ENCODE data around the gene DDX31.

Gene DDX31

DNA sequence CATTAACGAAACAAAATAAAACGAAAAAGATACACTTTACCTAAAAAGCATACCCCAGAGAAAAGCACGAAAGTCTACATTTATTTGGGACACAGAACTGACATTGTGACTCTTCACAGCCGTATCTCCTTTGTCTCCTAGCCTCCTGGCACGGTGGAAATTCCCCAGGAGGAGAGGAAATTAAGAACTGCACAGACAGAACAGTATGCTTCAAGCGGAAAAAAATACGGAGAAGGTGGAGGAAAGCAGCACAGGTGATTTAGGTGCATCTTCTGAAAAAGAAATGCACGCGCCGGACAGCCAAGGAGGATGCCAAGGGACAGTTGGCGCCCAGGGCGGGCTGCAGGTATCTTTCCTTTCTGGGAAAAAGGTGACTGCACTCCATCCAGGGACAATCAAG lies 32.0 kb downstream of the DDX31 start:
- DNase-seq (ENCODE audit: low spot score in 2 of 2) (no peak), ATAC-seq (ENCODE audit: low read depth) (no peak)
- Mint-ChIP-seq H3K4me1 (no peaks in the 10 kb centered on the region), H3K9me3 (no peaks in the 10 kb centered on the region), H3K27me3 (no peaks in the 10 kb centered on the region), H3K4me3 (no peak overlapping the region), H3K27ac (no peak overlapping the region), H3K36me3 (peaks cover 36% of the 10 kb centered on the region)

DNA sequence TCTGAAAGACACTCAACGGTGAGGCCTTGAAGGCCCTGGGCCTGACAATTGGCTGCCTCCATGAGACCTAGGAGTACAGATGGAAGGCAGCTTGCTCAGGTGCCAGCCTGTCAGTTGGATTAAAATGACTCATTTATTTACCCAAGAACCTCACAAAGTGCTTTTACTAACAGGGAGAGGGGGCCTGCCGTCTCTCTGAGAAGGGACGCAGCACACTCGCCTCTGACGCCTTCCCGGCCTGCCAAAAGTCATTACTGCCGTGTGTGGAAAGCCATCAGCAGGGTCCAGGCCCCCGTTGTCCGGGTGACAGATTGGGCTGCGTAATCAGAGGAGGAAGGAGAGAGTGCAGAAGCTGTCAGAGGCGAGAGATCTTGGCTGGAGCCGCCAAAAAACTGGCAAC lies 32.4 kb downstream of the DDX31 start:
- H3K36me3 Mint-ChIP-seq: peaks cover 36% of the 10 kb centered on the region
- no peak overlapping the region for H3K27ac Mint-ChIP-seq
- H3K4me3 Mint-ChIP-seq: no peak overlapping the region
- no peaks in the 10 kb centered on the region for H3K27me3 Mint-ChIP-seq
- DNase-seq (ENCODE audit: low spot score in 2 of 2) (no peak), ATAC-seq (ENCODE audit: low read depth) (no peak)
- H3K4me1 Mint-ChIP-seq: no peaks in the 10 kb centered on the region
- H3K9me3 Mint-ChIP-seq: no peaks in the 10 kb centered on the region

GRCh38 chr9:132634327-132634726 lies 35.5 kb downstream of the DDX31 start:
- DNase-seq (ENCODE audit: low spot score in 2 of 2): no peak
- no peak overlapping the region for H3K27ac Mint-ChIP-seq
- no peak overlapping the region for H3K4me3 Mint-ChIP-seq
- H3K4me1 Mint-ChIP-seq: no peaks in the 10 kb centered on the region
- H3K27me3 Mint-ChIP-seq: no peaks in the 10 kb centered on the region
- ATAC-seq (ENCODE audit: low read depth): no peak
- H3K36me3 Mint-ChIP-seq: peaks cover 40% of the 10 kb centered on the region
- H3K9me3 Mint-ChIP-seq: no peaks in the 10 kb centered on the region

GRCh38 chr9:132632413-132633129 lies 37.2 kb downstream of the DDX31 start:
- H3K36me3 Mint-ChIP-seq: peaks cover 38% of the 10 kb centered on the region
- ATAC-seq (ENCODE audit: low read depth): no peak

DNA sequence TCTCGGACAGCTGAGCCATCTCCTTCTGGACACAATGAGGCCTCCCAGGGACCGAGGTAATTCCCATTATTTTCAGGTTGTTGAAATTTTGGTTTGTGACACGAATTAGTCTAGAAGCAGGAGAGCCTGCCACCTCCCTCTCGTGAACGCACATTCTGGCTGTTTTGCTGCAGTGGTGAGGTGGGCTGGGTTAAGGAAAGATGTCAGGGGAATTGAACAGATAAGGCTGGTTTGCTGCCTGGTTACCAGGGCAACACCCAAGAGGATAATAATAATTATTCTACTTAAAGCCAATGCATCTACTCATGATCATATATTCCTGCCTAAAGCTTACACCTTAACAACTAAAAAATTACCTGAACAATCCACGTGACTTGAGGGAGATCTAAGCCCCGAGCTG lies 38.1 kb downstream of the DDX31 start:
- DNase-seq (ENCODE audit: low spot score in 2 of 2) (no peak), ATAC-seq (ENCODE audit: low read depth) (no peak)
- H3K27ac Mint-ChIP-seq: no peak overlapping the region
- H3K4me1 Mint-ChIP-seq: no peaks in the 10 kb centered on the region
- H3K9me3 Mint-ChIP-seq: no peaks in the 10 kb centered on the region
- H3K36me3 Mint-ChIP-seq: peaks cover 33% of the 10 kb centered on the region
- no peaks in the 10 kb centered on the region for H3K27me3 Mint-ChIP-seq
- H3K4me3 Mint-ChIP-seq: no peak overlapping the region

More at GRCh38 chr9:132632413-132633129, 37.2 kb downstream of the DDX31 start:
- H3K4me1 Mint-ChIP-seq: no peaks in the 10 kb centered on the region
- H3K27me3 Mint-ChIP-seq: no peaks in the 10 kb centered on the region
- no peaks in the 10 kb centered on the region for H3K9me3 Mint-ChIP-seq
- no peak for DNase-seq (ENCODE audit: low spot score in 2 of 2)
- H3K4me3 Mint-ChIP-seq: no peak overlapping the region
- H3K27ac Mint-ChIP-seq: no peak overlapping the region

- no peak for ATAC-seq (ENCODE audit: low read depth)
- Mint-ChIP-seq H3K36me3 (peaks cover 35% of the 10 kb centered on the region), H3K4me3 (no peak overlapping the region)
Observed at GRCh38 chr9:132631280-132631679, 38.5 kb downstream of the DDX31 start.

GRCh38 chr9:132630811-132631210 lies 39.0 kb downstream of the DDX31 start:
- peaks cover 37% of the 10 kb centered on the region for H3K36me3 Mint-ChIP-seq

More at GRCh38 chr9:132631280-132631679, 38.5 kb downstream of the DDX31 start:
- no peaks in the 10 kb centered on the region for H3K27me3 Mint-ChIP-seq
- no peaks in the 10 kb centered on the region for H3K4me1 Mint-ChIP-seq
- no peak overlapping the region for H3K27ac Mint-ChIP-seq
- no peak for DNase-seq (ENCODE audit: low spot score in 2 of 2)
- H3K9me3 Mint-ChIP-seq: no peaks in the 10 kb centered on the region

DNA sequence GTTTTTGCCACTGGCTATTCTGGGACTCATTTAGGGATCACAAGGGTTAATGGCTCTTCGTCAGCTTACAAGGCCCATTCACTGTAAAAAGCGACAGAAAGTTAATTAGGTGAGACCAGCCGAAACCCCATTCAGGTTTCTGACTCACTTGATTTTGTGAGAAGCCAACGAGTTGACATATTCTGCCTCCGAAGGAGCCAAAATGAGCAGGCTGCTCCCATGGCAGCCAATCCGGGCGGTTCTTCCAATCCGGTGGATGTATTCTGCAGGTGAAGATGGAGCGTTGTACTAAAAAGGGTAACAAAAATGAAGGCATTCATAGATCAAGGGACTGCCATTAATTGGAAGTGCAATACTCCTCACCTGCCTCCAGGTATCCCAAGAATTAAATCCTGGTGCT lies 39.7 kb downstream of the DDX31 start:
- H3K36me3 Mint-ChIP-seq: peaks cover 42% of the 10 kb centered on the region
- DNase-seq (ENCODE audit: low spot score in 2 of 2) (no peak), ATAC-seq (ENCODE audit: low read depth) (no peak)
- H3K27me3 Mint-ChIP-seq: no peaks in the 10 kb centered on the region
- H3K9me3 Mint-ChIP-seq: no peaks in the 10 kb centered on the region
- no peaks in the 10 kb centered on the region for H3K4me1 Mint-ChIP-seq
- H3K4me3 Mint-ChIP-seq: no peak overlapping the region
- no peak overlapping the region for H3K27ac Mint-ChIP-seq

More at GRCh38 chr9:132630811-132631210, 39.0 kb downstream of the DDX31 start:
- Mint-ChIP-seq H3K27me3 (no peaks in the 10 kb centered on the region), H3K9me3 (no peaks in the 10 kb centered on the region), H3K4me1 (no peaks in the 10 kb centered on the region), H3K27ac (no peak overlapping the region), H3K4me3 (no peak overlapping the region)
- DNase-seq (ENCODE audit: low spot score in 2 of 2): no peak
- ATAC-seq (ENCODE audit: low read depth): no peak

- peaks cover 42% of the 10 kb centered on the region for H3K36me3 Mint-ChIP-seq
- no peaks in the 10 kb centered on the region for H3K27me3 Mint-ChIP-seq
- no peak for ATAC-seq (ENCODE audit: low read depth)
Observed at GRCh38 chr9:132628746-132629145, 41.0 kb downstream of the DDX31 start.

GRCh38 chr9:132627594-132627993 lies 42.2 kb downstream of the DDX31 start:
- Mint-ChIP-seq H3K4me1 (no peaks in the 10 kb centered on the region), H3K27me3 (no peaks in the 10 kb centered on the region), H3K9me3 (no peaks in the 10 kb centered on the region), H3K4me3 (no peak overlapping the region), H3K36me3 (peaks cover 38% of the 10 kb centered on the region), H3K27ac (no peak overlapping the region)
- ATAC-seq (ENCODE audit: low read depth) (no peak), DNase-seq (ENCODE audit: low spot score in 2 of 2) (no peak)

More at GRCh38 chr9:132628746-132629145, 41.0 kb downstream of the DDX31 start:
- no peak overlapping the region for H3K4me3 Mint-ChIP-seq
- H3K27ac Mint-ChIP-seq: no peak overlapping the region
- no peak for DNase-seq (ENCODE audit: low spot score in 2 of 2)
- no peaks in the 10 kb centered on the region for H3K9me3 Mint-ChIP-seq
- H3K4me1 Mint-ChIP-seq: no peaks in the 10 kb centered on the region

DNA sequence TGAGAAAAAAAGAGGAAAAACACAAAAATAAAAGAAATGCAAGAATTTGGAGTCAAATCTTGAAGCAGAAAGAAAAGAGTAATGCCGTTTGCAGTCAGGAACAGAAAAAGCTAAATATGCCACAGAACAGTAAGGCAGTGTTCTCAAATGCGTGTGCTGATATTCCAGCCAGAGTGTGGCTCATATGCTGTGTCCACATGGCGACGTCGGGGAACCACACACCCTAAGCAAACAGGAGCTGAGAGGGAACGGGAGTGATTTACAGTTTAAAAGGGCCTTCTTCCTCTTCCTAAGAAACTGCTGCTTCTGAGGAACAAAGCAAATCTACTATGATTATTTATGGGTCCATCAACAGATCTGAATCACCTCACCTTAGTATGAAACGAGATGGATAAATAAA lies 42.7 kb downstream of the DDX31 start:
- H3K4me1 Mint-ChIP-seq: no peaks in the 10 kb centered on the region
- H3K36me3 Mint-ChIP-seq: peaks cover 37% of the 10 kb centered on the region
- H3K27me3 Mint-ChIP-seq: no peaks in the 10 kb centered on the region
- no peak for DNase-seq (ENCODE audit: low spot score in 2 of 2)
- H3K9me3 Mint-ChIP-seq: no peaks in the 10 kb centered on the region
- no peak for ATAC-seq (ENCODE audit: low read depth)
- H3K4me3 Mint-ChIP-seq: no peak overlapping the region
- no peak overlapping the region for H3K27ac Mint-ChIP-seq

GRCh38 chr9:132626285-132626684 lies 43.5 kb downstream of the DDX31 start:
- Mint-ChIP-seq H3K27ac (no peak overlapping the region), H3K4me3 (no peak overlapping the region), H3K36me3 (peaks cover 36% of the 10 kb centered on the region), H3K9me3 (no peaks in the 10 kb centered on the region), H3K27me3 (no peaks in the 10 kb centered on the region), H3K4me1 (no peaks in the 10 kb centered on the region)
- DNase-seq (ENCODE audit: low spot score in 2 of 2): no peak
- ATAC-seq (ENCODE audit: low read depth): no peak

GRCh38 chr9:132622159-132622558 lies 47.6 kb downstream of the DDX31 start:
- H3K4me3 Mint-ChIP-seq: no peak overlapping the region
- no peak overlapping the region for H3K27ac Mint-ChIP-seq
- peaks cover 25% of the 10 kb centered on the region for H3K36me3 Mint-ChIP-seq
- DNase-seq (ENCODE audit: low spot score in 2 of 2): no peak
- H3K27me3 Mint-ChIP-seq: no peaks in the 10 kb centered on the region
- H3K9me3 Mint-ChIP-seq: no peaks in the 10 kb centered on the region
- ATAC-seq (ENCODE audit: low read depth): no peak
- H3K4me1 Mint-ChIP-seq: no peaks in the 10 kb centered on the region

DNA sequence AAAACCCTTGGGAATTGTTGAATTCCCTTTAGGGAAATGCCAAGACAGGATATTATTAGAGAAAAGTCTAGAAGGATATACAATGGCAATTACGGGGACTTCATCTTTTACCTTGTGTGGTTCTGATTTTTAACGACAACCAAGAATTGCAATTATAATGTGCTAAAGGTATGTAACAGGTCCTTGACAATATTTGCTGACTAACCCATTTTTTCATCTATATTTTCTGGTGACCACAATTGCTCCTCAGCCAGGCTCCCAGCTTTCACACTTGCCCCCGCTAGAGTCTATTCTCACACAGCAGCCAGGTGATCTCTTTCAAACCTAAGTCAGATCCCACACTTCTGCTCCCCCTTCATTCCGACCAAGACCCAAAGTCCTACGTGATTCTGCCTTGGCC lies 53.1 kb downstream of the DDX31 start:
- Mint-ChIP-seq H3K9me3 (no peaks in the 10 kb centered on the region), H3K4me1 (peaks cover 3% of the 10 kb centered on the region), H3K36me3 (peaks cover 45% of the 10 kb centered on the region), H3K27me3 (no peaks in the 10 kb centered on the region), H3K4me3 (no peak overlapping the region), H3K27ac (no peak overlapping the region)
- ATAC-seq (ENCODE audit: low read depth): no peak
- DNase-seq (ENCODE audit: low spot score in 2 of 2): no peak

GRCh38 chr9:132615774-132616173 lies 54.0 kb downstream of the DDX31 start:
- Mint-ChIP-seq H3K9me3 (no peaks in the 10 kb centered on the region), H3K36me3 (peaks cover 52% of the 10 kb centered on the region)

More at GRCh38 chr9:132615774-132616173, 54.0 kb downstream of the DDX31 start:
- peaks cover 3% of the 10 kb centered on the region for H3K4me1 Mint-ChIP-seq
- no peak overlapping the region for H3K27ac Mint-ChIP-seq
- ATAC-seq (ENCODE audit: low read depth): no peak
- DNase-seq (ENCODE audit: low spot score in 2 of 2): no peak
- H3K4me3 Mint-ChIP-seq: no peak overlapping the region
- H3K27me3 Mint-ChIP-seq: no peaks in the 10 kb centered on the region

All from memory B cell (primary cell).